Stimulated activated CD8-positive, alpha-beta memory T cell treated with anti-CD3 and anti-CD28 coated beads, Interleukin-4, amount 100 ng/mL, for 4 hours (primary cell): ENCODE measurements around the gene TAC3.
"Not testable (repeated sequence)": the region's sequence is repeated elsewhere in the genome, so short reads cannot be mapped to it uniquely, and the experiment has no call there.

ENCODE experiments used
- DNase-seq, 2 donors: peaks; one replicate each; pipeline ENCODE4 v3.0.0-alpha.2; 2020; ENCODE audit warnings: low read depth in 2 of 2, low spot score in 1 of 2

Gene TAC3

DNA sequence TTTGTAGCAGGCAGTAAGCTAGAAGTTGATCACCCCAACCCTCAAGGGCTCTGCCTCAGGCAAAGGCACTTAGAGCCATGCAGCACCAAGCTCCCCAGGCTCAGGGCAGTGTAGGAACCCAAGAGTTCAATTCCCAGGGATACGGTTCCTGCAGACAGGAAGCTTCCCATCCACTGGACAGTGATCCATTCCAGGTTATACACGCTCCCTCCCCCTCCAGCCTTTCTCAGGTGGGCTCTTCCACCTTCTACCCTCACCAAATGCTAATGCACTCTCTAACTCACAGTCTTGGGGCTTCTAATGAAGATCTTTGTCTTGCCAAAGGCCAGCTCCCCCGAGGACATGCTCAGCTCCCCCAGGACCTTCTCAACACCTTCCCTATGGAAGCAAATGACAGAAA, 20.9 kb upstream of the TAC3 start:
- DNase-seq = no peak

DNA sequence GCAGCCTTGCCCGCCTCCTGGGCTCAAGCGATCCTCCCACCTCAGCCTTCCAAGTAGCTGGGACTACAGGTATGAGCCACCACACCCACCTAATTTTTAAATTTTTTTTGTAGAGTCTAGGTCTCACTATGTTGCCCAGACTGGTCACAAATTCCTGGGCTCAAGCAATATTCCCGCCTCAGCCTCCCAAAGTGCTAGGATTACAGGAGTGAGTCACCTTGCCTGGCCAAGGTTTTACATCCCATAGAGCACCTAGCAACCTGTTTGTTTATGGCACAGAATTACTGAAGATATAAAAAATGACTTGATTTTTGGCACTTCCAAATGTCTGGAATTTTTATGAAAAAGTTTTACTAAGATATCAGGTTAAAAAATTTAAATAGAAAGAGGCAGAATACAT, 17.1 kb upstream of the TAC3 start:
- no peak for DNase-seq

DNA sequence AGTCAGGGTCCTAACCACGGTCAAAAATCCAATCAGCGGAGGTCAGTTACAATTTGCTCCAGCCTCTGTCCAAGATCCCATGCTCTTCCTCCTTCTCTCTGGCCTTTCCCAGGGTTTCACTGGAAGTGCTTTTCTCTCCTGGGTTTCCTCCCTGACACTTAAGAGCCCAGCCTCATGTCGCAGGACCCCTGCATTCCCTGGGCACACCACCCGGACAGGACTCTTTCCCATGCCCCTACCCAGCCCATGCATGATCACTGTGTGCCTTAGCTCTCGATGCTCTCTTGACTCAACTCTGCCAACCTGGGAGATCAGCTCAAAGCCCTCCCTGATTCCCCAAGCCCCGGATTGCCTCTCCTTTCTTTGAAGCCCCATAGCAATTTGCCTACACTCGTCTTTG, 15.5 kb upstream of the TAC3 start:
- no peak for DNase-seq

DNA sequence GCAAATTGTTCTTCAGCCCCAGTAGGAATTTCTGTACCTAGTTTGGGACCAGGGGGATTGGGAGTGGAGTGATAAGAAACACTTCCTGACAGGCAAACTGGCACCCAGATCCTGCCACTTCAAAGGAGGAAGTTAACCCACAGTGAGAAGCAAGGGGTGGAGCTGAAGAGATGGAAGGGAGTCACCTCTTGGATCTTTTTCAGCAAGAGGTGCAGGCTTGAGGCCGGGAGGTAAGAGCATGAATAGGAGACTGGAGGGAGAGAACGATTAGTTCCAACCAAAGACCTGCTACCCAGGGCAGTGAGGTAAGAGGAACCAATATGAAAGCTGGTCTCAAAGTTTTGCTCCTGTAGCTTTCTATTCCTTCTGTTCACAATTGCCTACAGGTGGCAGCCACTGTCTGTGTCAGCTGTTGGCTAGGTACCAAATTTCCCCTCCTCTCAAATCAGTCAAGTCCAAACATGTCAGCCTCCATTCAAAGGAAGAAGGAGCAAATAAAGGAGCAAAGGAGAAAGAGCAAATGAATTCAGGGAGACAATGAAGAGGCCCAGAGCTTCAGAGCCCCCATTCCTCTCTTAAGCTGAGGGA, 14.9 kb upstream of the TAC3 start:
- DNase-seq = no peak

DNA sequence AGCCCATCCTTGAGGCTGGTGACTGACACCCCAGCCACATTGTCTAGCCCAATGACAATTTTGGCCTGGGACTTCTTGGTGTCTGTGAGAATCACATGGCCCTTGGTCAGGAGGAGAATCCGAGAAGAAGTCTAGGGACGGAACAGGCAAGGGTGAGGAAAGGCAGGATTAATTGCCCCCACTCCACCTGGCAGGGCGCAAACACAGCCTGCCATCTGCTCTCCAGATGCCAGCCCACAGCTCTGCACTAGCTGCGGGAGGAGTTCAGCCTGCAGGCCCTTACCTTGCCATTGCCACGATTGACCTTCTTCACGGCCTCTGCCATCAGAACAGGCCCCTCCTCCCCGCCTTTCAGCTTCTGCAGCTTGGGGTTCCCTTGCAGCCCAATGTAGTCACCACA, 13.1 kb upstream of the TAC3 start:
- DNase-seq = no peak

DNA sequence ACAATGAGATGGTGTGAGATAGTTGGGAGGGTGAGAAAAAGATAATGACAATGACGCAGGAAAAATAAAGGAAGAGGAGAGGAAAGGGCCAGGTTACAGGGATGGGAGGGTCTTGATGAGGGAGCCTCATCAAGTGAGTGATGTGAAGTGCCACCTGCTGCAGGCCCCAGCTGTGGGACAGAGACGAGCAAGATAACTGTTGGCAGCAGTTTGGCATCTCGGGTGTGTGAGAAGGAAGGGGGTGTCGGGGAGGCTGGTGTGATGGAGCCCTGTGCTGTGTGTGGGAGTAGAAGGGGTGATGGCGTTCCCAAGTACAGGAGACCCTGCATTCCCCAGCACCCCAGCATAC, 11.4 kb upstream of the TAC3 start:
- no peak for DNase-seq

DNA sequence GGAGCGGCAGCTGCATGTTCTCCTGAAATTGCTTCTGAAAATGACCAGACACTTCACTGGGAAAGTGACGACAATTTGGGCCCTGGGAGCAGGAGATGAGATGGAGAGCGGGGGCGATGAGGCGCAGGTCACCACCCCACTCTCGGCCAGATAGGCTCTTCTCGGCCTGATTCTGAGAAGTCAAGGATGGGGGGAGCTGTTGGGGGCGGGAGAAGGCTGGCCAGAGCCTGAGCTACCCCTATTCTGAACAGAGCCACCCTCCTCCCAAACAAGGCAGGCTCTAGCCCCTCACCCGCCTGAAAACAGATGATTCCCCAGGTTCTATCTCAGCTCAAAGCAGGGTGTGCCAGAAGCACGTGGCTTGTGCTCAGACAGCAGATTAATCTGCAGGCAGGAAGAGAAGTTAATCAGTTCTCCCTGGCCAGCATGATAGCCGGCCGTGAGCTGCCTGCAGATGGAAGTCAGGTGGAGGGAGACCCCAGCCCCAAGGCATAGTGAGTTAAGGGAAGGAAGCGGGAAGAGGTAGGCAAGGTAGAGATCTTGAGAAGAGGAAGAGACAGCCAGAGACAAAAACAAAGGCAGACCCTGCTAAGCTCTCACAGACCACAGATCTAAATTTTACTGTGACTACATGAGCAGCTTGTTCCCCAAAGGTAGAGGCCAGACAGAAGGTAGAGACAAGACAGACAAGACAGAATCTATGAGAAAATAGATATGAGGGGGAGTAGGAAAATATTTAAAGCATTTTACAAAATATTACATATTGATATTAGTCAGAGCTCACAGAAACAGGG, 10.9 kb upstream of the TAC3 start:
- DNase-seq = no peak

DNA sequence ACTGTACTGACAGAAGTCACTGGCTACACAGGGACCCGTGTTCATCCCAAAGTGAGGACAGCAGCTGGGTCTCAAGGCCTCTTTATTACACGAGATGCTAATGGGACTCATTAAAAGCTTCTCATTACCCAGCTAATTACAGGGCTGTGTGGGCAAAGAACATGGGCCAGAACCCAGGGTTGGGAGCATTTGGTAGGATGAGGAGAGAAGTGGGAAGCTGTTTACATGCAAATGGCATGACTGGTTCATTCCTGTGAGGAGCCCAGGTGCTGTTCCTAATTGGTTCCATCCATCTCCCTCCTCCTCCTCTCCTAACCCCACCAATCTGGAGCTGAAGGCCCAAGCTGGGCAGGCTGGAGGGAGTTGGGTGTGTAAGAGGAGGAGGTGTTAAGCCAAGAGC, 8.9 kb upstream of the TAC3 start:
- DNase-seq = no peak

DNA sequence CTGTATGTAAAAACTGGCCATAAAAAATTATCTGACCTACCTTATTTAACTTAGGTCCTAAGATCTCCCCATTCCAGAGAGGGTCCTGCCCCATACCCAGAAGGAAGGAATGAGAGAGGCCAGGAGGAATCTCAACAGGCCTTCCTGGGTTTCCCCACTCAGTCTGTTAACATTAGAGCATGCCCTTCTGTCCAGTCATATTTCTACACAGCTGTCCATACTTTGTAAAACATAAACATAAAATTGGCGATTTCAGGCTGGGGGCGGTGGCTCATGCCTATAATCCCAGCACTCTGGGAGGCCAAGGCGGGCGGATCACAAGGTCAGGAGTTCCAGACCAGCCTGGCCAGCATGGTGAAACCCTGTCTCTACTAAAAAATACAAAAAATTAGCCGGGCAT, 6.0 kb upstream of the TAC3 start:
- not testable (repeated sequence) for DNase-seq

DNA sequence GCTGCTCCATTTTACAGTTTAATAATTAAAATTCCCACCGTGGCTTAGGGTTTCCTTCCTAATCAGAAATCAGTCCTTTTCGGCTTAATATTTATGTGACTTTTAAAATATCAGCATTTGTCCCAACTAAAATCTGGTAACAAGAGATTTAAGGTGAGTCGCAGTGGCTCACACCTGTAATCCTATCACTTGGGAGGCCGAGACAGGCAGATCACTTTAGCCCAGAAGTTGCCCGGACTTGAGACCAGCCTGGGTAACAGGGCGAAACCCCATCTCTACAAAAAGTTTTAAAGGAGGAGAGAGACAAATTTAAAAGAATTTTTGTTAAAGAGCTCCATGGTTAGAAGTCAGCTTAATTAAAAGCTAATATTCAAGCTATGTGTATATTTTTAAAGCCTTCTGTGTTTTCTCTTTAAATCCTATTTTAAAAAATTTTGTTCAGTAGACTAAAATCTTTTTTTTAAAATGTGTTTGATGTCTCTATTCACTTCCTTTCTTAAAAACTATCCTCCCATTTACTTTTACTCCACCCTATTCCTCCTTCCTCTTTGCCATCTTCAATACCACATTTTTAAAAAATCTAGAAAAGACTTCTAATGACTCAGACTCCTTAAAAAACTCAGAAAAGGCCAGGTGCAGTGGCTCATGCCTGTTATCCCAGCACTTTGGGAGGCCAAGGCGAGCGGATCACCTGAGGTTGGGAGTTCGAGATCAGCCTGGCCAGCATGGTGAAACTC, 3.8 kb upstream of the TAC3 start:
- DNase-seq = no peak

DNA sequence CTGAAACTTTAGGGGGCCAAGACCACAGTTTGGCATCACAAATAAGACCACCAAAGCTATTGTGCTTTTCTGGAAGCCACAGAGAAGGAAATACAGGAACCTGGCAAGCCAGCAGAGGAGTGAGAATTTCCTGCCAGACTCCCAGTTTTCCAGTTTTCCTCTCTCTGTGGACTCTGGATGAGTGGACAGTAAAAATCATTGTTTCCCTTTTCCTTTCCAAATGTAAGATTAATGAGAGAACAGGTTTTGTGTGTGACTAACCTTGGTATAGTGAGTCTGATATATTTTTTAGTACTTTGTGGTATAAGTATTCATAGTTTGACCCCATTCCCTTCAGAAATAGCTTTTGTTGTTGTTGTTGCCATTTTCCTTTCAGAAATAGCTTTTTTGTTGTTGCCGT, 2.6 kb upstream of the TAC3 start:
- no peak for DNase-seq

DNA sequence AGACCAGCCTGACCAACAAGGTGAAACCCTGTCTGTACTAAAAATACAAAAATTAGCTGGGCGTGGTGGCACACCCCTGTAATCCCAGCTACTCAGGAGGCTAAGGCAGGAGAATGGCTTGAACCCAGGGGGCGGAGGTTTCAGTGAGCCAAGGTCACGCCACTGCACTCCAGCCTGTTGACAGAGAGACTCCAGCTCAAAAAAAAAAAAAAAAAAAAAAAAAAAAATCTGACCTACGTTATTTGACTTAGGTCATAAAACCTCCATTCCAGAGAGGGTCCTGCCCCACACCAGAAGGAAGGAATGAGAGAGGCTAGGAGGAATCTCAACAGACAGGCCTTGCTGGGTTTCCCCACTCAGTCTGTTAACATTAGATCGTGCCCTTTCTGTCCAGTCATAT, 2.0 kb upstream of the TAC3 start:
- DNase-seq = not testable (repeated sequence)

DNA sequence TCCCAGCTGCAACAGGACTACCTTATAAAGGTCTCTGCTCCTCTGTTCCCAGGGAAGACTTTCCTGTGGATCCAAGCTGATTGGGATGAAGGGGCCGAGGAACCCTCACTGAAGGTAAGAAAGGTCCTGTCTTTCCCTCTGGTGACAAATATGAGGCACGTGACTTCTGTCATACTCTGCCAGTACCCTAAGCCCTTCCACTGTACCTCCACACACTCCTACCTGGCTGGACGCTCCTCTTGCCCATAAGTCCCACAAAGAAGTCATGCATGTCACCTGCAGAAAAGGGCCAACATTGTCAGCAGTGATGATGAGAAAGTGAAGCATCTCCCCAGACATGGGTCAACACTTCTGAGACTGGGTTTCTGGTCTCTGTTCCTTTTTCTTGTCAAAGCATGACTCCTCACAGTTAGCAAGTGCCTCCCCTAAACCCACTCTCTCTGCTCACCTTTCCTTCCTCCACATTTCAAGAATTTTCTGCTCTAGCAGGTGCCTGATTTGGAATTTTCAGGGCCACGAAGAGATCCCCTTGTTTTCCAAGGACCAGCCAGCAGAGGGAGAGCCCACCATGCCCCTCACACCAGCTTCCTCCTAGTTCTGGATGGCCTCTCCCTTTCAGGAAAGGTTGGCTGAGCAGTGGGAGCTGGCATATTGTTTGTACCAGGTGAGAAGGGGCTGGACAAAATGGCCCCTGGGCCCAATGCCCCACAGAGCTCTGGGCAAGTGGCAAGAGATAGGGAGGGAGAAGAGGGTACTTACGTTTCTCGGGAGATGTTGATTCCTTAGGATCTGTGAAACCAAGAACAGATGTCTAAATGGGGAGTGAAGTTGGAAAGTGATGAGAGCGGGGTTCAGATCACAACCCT, 3.5 kb downstream of the TAC3 start:
- DNase-seq = no peak

DNA sequence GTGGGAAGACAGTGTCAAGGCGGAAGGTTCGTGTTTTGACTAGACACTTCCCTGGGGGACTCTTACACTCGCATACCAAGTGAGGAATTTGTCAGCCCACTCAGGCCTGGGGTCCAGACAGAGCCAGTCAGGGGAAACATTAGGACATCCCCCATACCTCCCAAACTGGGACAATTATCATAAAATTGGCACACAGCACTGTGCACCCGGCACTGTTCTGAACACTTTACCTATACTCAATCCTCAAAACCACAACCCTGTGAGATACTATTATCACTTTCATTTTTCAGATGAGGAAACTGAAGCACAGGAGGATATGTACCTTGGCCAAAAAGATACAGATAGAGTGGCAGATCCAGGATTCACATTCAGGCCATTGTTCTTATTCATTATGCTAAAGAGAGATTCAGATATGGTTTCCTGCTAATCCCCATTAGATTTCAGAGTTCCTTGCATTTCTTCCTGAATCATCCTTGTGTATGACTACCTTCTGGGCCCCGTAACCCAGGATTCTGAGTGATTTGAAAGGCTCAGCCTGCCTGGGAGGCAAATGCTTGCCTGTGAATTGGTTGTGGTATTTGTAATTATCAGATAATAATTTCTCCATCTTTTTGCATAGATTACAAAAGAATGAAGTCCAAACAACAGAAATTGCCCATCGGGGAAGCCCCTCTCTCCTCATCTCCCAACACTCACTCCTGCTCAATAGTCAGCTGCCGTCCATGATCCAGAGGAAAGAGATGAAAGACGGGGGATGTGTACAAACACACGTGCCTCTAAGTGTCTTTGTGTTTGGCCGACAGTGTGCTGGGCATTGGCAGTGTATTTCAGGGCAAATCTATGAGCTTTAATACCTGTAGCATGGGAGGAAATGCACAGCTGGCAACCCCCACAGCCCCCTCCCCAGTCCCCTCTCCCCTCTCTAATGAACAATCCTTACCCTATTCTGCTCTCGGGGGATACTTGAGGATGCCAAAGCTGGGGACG, 4.6 kb downstream of the TAC3 start:
- DNase-seq = no peak

DNA sequence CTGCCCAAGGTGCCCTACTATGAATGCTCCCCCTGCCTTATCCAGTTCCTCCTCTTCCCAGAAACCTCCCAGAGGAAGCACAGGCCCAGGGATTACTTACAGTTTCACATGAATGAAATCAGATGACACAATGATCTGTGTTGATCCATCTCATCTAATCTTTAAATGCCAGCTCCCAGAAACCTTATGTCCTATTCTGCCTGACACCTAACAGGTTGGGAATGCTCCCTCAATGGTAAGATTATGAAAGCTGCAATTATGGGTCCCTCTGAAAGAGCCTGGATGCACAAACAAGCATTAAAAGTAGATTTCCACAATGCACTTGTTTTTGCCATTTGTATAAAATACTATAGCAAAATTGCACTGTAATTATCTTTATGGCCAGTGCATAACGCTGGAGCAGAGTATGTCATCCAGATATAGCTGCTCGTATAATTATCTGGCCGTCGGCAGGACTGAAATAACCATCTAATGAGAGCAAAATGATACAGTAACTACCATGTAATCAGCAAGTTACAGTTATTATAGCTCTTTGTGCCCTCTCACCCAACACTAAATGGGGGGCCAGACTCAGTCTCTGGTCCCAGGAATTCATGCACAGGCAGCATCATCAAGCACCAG, 5.6 kb downstream of the TAC3 start:
- DNase-seq = no peak

DNA sequence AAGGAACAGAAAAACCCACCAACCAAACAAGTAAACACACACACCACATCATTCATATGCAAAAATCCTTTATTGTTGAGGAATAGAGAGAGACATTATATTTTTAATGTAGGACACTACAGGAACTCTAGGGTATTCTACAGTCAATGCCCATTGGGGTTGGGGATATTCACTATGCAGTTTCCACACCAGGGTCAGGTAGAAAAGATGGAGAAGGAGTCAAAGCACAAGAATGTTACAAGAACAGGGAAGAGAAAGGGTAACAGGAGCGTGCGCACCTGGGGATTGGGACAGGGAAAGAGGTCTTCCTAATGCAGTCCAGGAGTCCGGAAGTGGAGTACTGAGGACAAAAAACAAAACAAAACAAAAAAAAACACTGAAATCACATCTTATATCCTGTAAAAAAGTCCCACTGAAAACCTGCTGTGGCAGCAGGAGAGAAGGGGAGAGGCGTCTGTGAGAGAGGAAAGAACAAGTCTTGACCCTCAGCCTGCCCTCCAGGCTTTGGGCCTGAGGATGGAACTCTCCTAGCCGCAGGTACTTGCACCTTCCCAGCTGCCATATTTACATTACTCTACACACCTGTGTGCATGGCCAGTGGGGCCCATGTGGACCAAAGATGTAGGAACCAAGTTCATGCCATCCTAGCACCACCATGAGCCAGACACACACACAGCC, 6.2 kb downstream of the TAC3 start:
- DNase-seq = no peak

DNA sequence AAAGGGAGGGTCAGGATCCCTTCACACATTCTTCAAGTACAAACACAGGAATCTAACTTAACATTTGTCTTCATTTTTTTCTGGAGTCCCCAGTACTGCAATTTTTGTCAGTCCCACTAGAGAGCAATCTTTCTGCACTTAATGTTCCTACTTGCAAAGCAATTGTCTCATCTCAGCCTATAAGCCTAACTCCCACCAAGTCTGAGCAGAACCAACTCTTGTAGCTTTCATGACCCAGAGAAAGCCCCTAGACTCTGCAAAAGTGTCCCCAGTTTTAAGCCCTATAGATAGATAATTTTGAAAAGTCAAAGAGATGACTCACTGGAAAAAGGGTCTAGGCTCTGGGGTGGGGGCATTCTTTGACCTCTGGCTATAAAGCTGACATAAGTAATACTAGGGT, 8.2 kb downstream of the TAC3 start:
- no peak for DNase-seq

DNA sequence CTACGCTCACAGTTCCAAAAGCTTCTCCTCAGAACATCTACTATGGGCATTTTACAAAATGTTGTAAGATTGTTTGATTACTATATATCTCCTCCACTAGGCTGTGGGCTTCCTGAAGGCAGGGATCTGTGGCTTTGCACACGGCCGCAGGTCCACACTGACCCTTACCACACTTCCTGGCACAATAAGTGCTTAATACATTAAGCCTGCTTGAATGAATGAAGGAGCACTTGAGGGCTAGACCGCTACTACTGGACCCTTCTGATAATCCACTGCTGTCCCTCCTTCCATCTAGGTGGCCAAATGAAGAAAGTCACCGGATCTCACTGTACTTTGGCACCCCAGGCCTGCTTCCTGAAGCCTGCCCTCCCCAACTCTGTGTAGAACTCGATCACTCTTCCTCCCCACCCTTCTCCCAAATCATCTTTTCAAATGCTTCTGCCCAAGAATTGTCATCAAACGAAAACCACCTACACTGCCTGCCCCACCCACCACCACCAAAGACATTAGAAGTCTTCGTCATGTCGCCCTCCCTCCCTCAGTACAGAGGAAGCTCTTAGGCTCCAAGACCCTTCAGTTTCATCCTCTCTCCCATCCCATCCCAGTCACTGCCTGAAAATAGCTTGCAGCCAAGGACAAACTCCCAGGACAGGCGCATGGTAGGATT, 9.4 kb downstream of the TAC3 start:
- DNase-seq = no peak
